Measurements from ENCODE around the gene RAB10. TPM values are rescaled to one million over a fixed set of nuclear protein-coding genes. Genes with fewer than 3 reads are reported as not detected.

RAB10 gene
- total RNA-seq, 1 experiment from 2014 or later = 167 TPM

DNA sequence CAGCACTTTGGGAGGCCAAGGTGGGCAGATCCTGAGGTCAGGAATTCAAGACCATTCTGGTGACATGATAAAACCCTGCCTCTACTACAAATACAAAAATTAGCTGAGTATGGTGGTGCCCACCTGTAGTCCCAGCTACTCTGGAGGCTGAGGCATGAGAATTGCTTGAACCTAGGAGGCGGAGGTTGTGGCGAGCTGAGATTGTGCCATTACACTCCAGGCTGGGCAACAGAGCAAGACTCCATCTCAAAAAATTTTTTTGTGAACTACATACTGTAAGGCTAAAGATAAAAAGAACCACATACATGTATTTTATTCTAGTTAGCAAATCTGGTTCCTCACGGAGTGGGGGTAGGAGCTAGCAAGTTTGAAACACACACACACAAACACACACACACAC is 45.1 kb downstream of the RAB10 start (continued):
- TF ChIP-seq, protein P1, sequence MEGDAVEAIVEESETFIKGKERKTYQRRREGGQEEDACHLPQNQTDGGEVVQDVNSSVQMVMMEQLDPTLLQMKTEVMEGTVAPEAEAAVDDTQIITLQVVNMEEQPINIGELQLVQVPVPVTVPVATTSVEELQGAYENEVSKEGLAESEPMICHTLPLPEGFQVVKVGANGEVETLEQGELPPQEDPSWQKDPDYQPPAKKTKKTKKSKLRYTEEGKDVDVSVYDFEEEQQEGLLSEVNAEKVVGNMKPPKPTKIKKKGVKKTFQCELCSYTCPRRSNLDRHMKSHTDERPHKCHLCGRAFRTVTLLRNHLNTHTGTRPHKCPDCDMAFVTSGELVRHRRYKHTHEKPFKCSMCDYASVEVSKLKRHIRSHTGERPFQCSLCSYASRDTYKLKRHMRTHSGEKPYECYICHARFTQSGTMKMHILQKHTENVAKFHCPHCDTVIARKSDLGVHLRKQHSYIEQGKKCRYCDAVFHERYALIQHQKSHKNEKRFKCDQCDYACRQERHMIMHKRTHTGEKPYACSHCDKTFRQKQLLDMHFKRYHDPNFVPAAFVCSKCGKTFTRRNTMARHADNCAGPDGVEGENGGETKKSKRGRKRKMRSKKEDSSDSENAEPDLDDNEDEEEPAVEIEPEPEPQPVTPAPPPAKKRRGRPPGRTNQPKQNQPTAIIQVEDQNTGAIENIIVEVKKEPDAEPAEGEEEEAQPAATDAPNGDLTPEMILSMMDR (IDR thresholded peaks at IDR 0.05 in 2 of 3, conservative IDR thresholded peaks at IDR 0.05 in 1 of 3; ENCODE audit: borderline replicate concordance in 1 of 3, insufficient read depth in 1 of 3, low read depth in 2 of 3, low read length in 2 of 3) = no peak

DNA sequence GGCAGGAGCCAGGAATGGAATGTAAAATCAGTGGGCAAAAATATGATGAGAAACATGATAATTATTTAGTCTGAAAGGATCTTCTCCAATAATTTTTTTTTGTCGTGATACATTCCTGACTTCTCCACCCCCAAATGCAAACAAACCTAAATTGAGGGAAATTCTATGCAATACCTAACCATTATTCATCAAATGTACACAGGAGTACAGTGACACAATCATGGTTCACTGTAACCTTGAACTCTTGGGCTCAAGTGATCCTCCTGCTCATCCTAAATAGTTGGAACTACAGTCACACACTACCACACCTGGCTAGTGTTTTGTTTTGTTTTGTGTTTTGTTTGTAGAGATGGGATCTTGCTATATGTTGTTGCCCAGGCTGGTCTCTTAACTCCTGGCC is 46.5 kb downstream of the RAB10 start:
- POLR2A ChIA-PET = no interaction called here
- no TSS peak for BruUV-seq (replicated peaks)
- no peak for ATAC-seq
- CTCF ChIA-PET = no interaction called here
- H3K27me3 ChIP-seq (ENCODE audit: insufficient read depth, low read length) = no peaks in the 10 kb centered on the region
- intact Hi-C loops (cut with micrococcal nuclease) = no loop called here
- peaks cover 0 to 5% of the 10 kb centered on the region in 2 experiments; a peak in 2 of 4 replicates for H3K9me3 ChIP-seq (ENCODE audit: control insufficient read depth in 1 of 2, insufficient read depth in 1 of 2, low read depth in 1 of 2, low read length in 2 of 2)
- H3K9ac ChIP-seq (ENCODE audit: low read length) = no peak overlapping the region
- RAD21 ChIA-PET (ENCODE audit: low non-redundant PET in 1 of 2, low total read pairs in 2 of 2, uncharacterized antibody in 2 of 2, unreplicated experiment in 2 of 2) = no interaction called here
- peaks cover 9% of the 10 kb centered on the region; the same call in 1 of the 2 replicates for H4K20me1 ChIP-seq (ENCODE audit: insufficient read depth)
- no peak overlapping the region for H3K27ac ChIP-seq (ENCODE audit: low read depth, low read length)
- no peak overlapping the region for H3K4me3 ChIP-seq (replicated peaks in 1 of 2; ENCODE audit: low read depth in 1 of 2, low read length in 2 of 2)
- no peaks in the 10 kb centered on the region for H3K9me2 ChIP-seq (ENCODE audit: insufficient read depth)
- H2AFZ ChIP-seq (ENCODE audit: low read depth, low read length, poor library complexity, severe bottlenecking) = no peak overlapping the region
- no peak overlapping the region for H3K4me2 ChIP-seq (ENCODE audit: low read length)
- H3K4me1 ChIP-seq (ENCODE audit: control insufficient read depth in 1 of 2, insufficient read depth in 2 of 2, low read length in 2 of 2) = peaks cover 17 to 30% of the 10 kb centered on the region in 2 experiments
- TF ChIP-seq, protein P2, sequence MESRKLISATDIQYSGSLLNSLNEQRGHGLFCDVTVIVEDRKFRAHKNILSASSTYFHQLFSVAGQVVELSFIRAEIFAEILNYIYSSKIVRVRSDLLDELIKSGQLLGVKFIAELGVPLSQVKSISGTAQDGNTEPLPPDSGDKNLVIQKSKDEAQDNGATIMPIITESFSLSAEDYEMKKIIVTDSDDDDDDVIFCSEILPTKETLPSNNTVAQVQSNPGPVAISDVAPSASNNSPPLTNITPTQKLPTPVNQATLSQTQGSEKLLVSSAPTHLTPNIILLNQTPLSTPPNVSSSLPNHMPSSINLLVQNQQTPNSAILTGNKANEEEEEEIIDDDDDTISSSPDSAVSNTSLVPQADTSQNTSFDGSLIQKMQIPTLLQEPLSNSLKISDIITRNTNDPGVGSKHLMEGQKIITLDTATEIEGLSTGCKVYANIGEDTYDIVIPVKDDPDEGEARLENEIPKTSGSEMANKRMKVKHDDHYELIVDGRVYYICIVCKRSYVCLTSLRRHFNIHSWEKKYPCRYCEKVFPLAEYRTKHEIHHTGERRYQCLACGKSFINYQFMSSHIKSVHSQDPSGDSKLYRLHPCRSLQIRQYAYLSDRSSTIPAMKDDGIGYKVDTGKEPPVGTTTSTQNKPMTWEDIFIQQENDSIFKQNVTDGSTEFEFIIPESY (IDR thresholded peaks at IDR 0.05; ENCODE audit: extremely low read depth, insufficient replicate concordance, low read length) = no peak
- no peak for TF ChIP-seq EZH2 (IDR thresholded peaks at IDR 0.05)
- TF ChIP-seq, protein P3, sequence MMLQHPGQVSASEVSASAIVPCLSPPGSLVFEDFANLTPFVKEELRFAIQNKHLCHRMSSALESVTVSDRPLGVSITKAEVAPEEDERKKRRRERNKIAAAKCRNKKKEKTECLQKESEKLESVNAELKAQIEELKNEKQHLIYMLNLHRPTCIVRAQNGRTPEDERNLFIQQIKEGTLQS (IDR thresholded peaks at IDR 0.05) = no peak
- TF ChIP-seq SIN3A (IDR thresholded peaks at IDR 0.05; ENCODE audit: low read depth) = no peak
- no peak for TF ChIP-seq JUND (IDR thresholded peaks at IDR 0.05)
- no peak for TF ChIP-seq YY1 (IDR thresholded peaks at IDR 0.05; ENCODE audit: extremely low read depth, insufficient replicate concordance, low read depth, low read length)
- TF ChIP-seq, protein P1 (IDR thresholded peaks at IDR 0.05 in 2 of 3, conservative IDR thresholded peaks at IDR 0.05 in 1 of 3; ENCODE audit: borderline replicate concordance in 1 of 3, insufficient read depth in 1 of 3, low read depth in 2 of 3, low read length in 2 of 3) = no peak
- no peak for TF ChIP-seq CEBPB (IDR thresholded peaks at IDR 0.05; ENCODE audit: low read depth)
- TF ChIP-seq SRF (IDR thresholded peaks at IDR 0.05; ENCODE audit: low read depth) = no peak
- TF ChIP-seq POLR2A (IDR thresholded peaks at IDR 0.05; ENCODE audit: borderline replicate concordance, extremely low read depth, insufficient read depth, insufficient read length) = no peak
- TF ChIP-seq SP1 (IDR thresholded peaks at IDR 0.05; ENCODE audit: low read depth) = no peak
- no peak for TF ChIP-seq ZNF274 (IDR thresholded peaks at IDR 0.05; ENCODE audit: low read depth, low read length)
- TF ChIP-seq CBX3 (IDR thresholded peaks at IDR 0.05; ENCODE audit: low read depth) = no peak
- no peak for TF ChIP-seq FOSL1 (IDR thresholded peaks at IDR 0.05; ENCODE audit: low read depth)
- TF ChIP-seq EZH2phosphoT487 (IDR thresholded peaks at IDR 0.05; ENCODE audit: borderline replicate concordance) = no peak
- H3K36me3 ChIP-seq (ENCODE audit: control insufficient read depth in 1 of 2, insufficient read depth in 2 of 2, low read length in 2 of 2) = peaks cover 0 to 17% of the 10 kb centered on the region in 2 experiments; a peak in 1 of 4 replicates
- no peak for DNase-seq (ENCODE audit: low read depth, low spot score)
- peaks cover 100% of the 10 kb centered on the region for H3K79me2 ChIP-seq (ENCODE audit: insufficient read depth, low read length)

Measured in HCT116 (cell line).